Osteoblast (primary cell): ENCODE results near the gene CTCFL. TPM values are rescaled to one million over a fixed set of nuclear protein-coding genes. Genes with fewer than 3 reads are reported as not detected.

Source experiments
- DNase-seq: peaks from one replicate; pipeline ENCODE4 v3.0.0; 2011; ENCODE audit warnings: low spot score, mixed read lengths; ENCODE audit not compliant: insufficient read length; ENCODE audit errors: missing footprints
- H2AFZ ChIP-seq: 2 replicates; pipeline ENCODE4 v1.6.0; 2011; ENCODE audit warnings: mild to moderate bottlenecking, low read length
- H3K27ac ChIP-seq: 2 replicates; pipeline ENCODE4 v1.5.1; 2011; ENCODE audit warnings: mild to moderate bottlenecking, low read depth, low read length, moderate library complexity
- H3K27me3 ChIP-seq: 2 replicates; pipeline ENCODE4 v1.6.0; 2012; ENCODE audit warnings: mild to moderate bottlenecking, control low read depth, inconsistent platforms, low read length, moderate library complexity; ENCODE audit not compliant: insufficient read depth
- H3K36me3 ChIP-seq: 2 replicates; pipeline ENCODE4 v1.5.1; 2011; ENCODE audit warnings: mild to moderate bottlenecking, low read length, control low read depth, moderate library complexity; ENCODE audit not compliant: insufficient read depth
- H3K4me1 ChIP-seq: 2 replicates; pipeline ENCODE4 v1.5.1; 2011; ENCODE audit warnings: mild to moderate bottlenecking, low read length, control low read depth, moderate library complexity; ENCODE audit not compliant: insufficient read depth
- H3K4me2 ChIP-seq: 2 replicates; pipeline ENCODE4 v1.6.0; 2011; ENCODE audit warnings: mild to moderate bottlenecking, low read length; ENCODE audit not compliant: insufficient read depth
- H3K4me3 ChIP-seq: fragments of 200-600 bp; sonication (generic); 3 replicates; pipeline ENCODE4 v1.5.1; 2012; ENCODE audit warnings: mild to moderate bottlenecking, low read length, inconsistent platforms; ENCODE audit not compliant: insufficient read depth
- H3K79me2 ChIP-seq: 2 replicates; pipeline ENCODE4 v1.6.0; 2012; ENCODE audit warnings: mild to moderate bottlenecking, low read length, control low read depth, inconsistent platforms; ENCODE audit not compliant: insufficient read depth
- H3K9me3 ChIP-seq: 2 replicates; pipeline ENCODE4 v1.5.1; 2011; ENCODE audit warnings: low read depth, low read length, control low read depth
- H4K20me1 ChIP-seq: 2 replicates; pipeline ENCODE4 v1.6.0; 2012; ENCODE audit warnings: mild to moderate bottlenecking, low read length, control low read depth; ENCODE audit not compliant: insufficient read depth
- total RNA-seq: library from RNA; depleted of rRNA; stranded (reverse); fragments of >200 nt; gene quantifications from 2 replicates; pipeline ENCODE4 v1.2.3, GENCODE V29; 2012
- TF ChIP-seq, protein P1 (sequence below): IDR thresholded peaks from 2 replicates; pipeline ENCODE4 v1.5.1; 2011; ENCODE audit warnings: mild to moderate bottlenecking, low read depth, low read length, moderate library complexity; ENCODE audit errors: extremely low read depth

The CTCFL gene
- total RNA-seq, 1 donor, result not detected

DNA sequence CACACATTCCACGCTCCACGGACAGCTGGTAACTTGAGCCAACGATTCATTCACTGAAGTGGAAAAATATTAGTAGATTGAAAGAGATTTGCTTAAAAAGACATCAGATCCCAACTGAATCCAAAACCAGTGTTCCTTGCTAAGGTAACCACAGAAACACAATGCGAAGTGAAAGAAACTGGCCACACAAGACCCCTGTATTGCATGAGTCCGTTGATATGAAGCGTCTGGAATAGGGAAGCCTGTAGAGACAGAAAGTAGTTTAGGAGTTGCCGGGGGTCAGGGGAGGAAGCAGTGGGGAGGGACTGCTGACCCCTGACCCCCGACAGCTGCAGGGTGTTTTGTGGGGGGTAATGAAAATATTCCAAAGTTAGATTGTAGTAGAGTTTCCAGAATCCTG, 46.0 kb upstream of the CTCFL start:
- Histone ChIP-seq H3K79me2 (no peaks in the 10 kb centered on the region), H3K9me3 (no peaks in the 10 kb centered on the region), H3K27me3 (peaks cover 27% of the 10 kb centered on the region), H4K20me1 (no peaks in the 10 kb centered on the region), H3K4me1 (no peaks in the 10 kb centered on the region), H3K27ac (no peak overlapping the region), H3K4me3 (no peak overlapping the region), H3K4me2 (no peak overlapping the region), H2AFZ (no peak overlapping the region), H3K36me3 (no peaks in the 10 kb centered on the region)
- peak; percentile 48 for DNase-seq
- TF ChIP-seq, protein P1, sequence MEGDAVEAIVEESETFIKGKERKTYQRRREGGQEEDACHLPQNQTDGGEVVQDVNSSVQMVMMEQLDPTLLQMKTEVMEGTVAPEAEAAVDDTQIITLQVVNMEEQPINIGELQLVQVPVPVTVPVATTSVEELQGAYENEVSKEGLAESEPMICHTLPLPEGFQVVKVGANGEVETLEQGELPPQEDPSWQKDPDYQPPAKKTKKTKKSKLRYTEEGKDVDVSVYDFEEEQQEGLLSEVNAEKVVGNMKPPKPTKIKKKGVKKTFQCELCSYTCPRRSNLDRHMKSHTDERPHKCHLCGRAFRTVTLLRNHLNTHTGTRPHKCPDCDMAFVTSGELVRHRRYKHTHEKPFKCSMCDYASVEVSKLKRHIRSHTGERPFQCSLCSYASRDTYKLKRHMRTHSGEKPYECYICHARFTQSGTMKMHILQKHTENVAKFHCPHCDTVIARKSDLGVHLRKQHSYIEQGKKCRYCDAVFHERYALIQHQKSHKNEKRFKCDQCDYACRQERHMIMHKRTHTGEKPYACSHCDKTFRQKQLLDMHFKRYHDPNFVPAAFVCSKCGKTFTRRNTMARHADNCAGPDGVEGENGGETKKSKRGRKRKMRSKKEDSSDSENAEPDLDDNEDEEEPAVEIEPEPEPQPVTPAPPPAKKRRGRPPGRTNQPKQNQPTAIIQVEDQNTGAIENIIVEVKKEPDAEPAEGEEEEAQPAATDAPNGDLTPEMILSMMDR, result no peak

DNA sequence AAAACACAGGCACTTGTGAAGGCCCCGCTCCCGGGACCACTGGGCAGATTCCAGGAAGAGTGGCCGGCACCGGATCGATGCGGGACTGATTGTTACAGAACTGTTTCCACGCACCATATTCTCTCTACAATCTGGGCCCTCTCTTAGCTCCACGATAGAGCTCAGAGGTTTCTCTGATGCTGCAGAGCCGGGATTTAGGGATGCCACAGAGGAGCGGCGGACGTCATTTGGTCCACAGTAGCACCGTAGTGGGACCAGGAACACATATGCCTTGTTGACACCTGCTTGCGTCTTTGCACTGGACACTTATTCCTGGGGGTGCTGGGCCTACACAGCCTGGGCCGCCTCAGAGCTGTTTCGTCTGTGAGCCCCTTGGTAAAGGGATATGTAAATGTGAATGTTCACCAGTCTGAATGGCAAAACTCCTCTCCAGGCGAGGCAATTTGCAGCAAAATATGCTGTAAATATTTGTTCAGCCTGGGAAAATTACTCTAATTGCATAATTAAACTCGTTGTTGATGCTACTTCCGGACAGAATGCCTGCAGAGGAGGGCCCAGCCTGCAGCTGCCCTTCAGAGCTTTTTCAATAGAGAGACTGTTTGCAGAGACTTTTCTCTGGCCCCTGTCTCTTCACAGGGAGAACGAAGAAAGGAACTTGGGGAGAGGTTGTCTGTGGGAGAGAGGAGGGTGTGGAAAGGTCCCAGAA, 45.4 kb upstream of the CTCFL start:
- Histone ChIP-seq H3K4me2 (no peak overlapping the region), H3K4me1 (no peaks in the 10 kb centered on the region), H3K9me3 (no peaks in the 10 kb centered on the region), H3K79me2 (no peaks in the 10 kb centered on the region), H3K27me3 (peaks cover 27% of the 10 kb centered on the region), H2AFZ (no peak overlapping the region), H3K4me3 (no peak overlapping the region), H3K27ac (no peak overlapping the region), H3K36me3 (no peaks in the 10 kb centered on the region), H4K20me1 (no peaks in the 10 kb centered on the region)
- peak; percentile 13 for DNase-seq
- TF ChIP-seq, protein P1, result no peak

- Histone ChIP-seq H3K4me2 (no peak overlapping the region), H3K27ac (no peak overlapping the region), H3K9me3 (no peaks in the 10 kb centered on the region), H4K20me1 (no peaks in the 10 kb centered on the region), H3K4me1 (no peaks in the 10 kb centered on the region), H2AFZ (no peak overlapping the region), H3K79me2 (no peaks in the 10 kb centered on the region), H3K4me3 (no peak overlapping the region), H3K27me3 (peaks cover 23% of the 10 kb centered on the region), H3K36me3 (no peaks in the 10 kb centered on the region)
- TF ChIP-seq, protein P1, result no peak
- peak; percentile 25 for DNase-seq
Measured at GRCh38 chr20:57568960-57569359, 44.0 kb upstream of the CTCFL start.

DNA sequence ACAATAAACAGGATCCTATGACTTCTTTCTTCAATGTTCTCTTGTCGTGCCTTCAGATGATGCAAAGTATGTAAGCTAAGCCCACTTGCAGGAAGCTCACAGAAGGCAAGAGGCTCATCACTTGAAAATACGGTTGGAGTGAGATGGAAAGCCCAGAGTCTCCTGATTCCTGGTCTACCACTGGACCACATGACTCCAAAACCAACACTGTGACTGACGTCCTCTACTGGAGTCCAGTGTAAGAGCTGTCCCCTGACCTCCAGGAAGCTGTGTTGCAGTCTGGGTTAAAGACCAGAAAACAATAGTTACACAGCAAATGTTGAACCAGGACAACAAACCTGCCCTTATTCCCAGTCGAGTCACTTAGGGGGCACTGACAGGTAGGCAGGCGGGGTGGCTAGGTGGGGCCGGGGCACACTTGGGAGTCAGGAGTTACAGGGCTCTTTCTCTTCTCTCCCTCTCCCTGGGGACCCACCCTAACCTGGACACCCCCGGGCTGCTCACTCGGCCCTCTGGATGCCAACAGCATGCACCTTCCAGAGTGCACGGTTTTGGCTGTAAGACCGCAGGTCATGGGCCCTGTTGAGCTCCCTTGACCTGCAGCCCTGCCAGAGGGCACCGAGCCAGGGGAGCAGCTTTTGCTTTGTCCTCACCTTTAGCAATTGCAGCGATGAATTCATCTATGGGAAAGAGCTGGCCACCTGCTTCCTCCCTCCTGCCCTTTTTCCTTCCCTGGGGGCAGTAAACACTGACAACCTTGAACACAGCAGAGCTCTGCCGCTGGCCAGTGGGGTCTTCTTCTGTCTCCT, 43.4 kb upstream of the CTCFL start:
- H2AFZ ChIP-seq, result no peak overlapping the region
- no peaks in the 10 kb centered on the region for H3K4me1 ChIP-seq
- no peaks in the 10 kb centered on the region for H3K79me2 ChIP-seq
- H3K27ac ChIP-seq, result no peak overlapping the region
- TF ChIP-seq, protein P1, result no peak
- H3K36me3 ChIP-seq, result no peaks in the 10 kb centered on the region
- H3K4me3 ChIP-seq, result no peak overlapping the region
- DNase-seq, result peak; percentile 37
- no peak overlapping the region for H3K4me2 ChIP-seq
- H3K9me3 ChIP-seq, result no peaks in the 10 kb centered on the region
- H4K20me1 ChIP-seq, result no peaks in the 10 kb centered on the region
- peaks cover 18% of the 10 kb centered on the region for H3K27me3 ChIP-seq
